ENCODE measurements around the gene POU2F2.
A peak's percentile ranks its signal among the peaks of the same experiment; 100 is the strongest.
"Not testable (repeated sequence)": the region's sequence is repeated elsewhere in the genome, so short reads cannot be mapped to it uniquely, and the experiment has no call there.

POU2F2 gene

GRCh38 chr19:42124386-42124901 is 7.8 kb downstream of the POU2F2 start:
- DNase-seq = no peak

GRCh38 chr19:42123765-42124164 is 8.5 kb downstream of the POU2F2 start:
- DNase-seq = no peak

- no peak for DNase-seq
Observed at GRCh38 chr19:42122691-42123607, 9.3 kb downstream of the POU2F2 start.

- DNase-seq = no peak
Observed at GRCh38 chr19:42121656-42122069, 10.6 kb downstream of the POU2F2 start.

GRCh38 chr19:42121036-42121621 is 11.1 kb downstream of the POU2F2 start:
- DNase-seq = no peak

GRCh38 chr19:42120276-42120980 is 11.8 kb downstream of the POU2F2 start:
- no peak for DNase-seq

- DNase-seq = no peak
Observed at GRCh38 chr19:42117076-42117475, 15.2 kb downstream of the POU2F2 start.

- DNase-seq = no peak
Observed at GRCh38 chr19:42116308-42117075, 15.8 kb downstream of the POU2F2 start.

GRCh38 chr19:42115705-42116104 is 16.5 kb downstream of the POU2F2 start:
- no peak for DNase-seq

GRCh38 chr19:42115219-42115618 is 17.0 kb downstream of the POU2F2 start:
- no peak for DNase-seq

- DNase-seq = no peak
Observed at GRCh38 chr19:42114412-42114811, 17.8 kb downstream of the POU2F2 start.

- DNase-seq = no peak
Observed at GRCh38 chr19:42113641-42114348, 18.5 kb downstream of the POU2F2 start.

- no peak for DNase-seq
Observed at GRCh38 chr19:42111811-42112210, 20.4 kb downstream of the POU2F2 start.

- DNase-seq = no peak
Observed at GRCh38 chr19:42111384-42111783, 20.9 kb downstream of the POU2F2 start.

- no peak for DNase-seq
Observed at GRCh38 chr19:42110658-42111057, 21.6 kb downstream of the POU2F2 start.

- DNase-seq = no peak
Observed at GRCh38 chr19:42109896-42110295, 22.4 kb downstream of the POU2F2 start.

GRCh38 chr19:42108527-42109389 is 23.5 kb downstream of the POU2F2 start:
- peak in 1 of 2 experiments; percentile 2 for DNase-seq

- DNase-seq = no peak
Observed at GRCh38 chr19:42105368-42105767, 26.9 kb downstream of the POU2F2 start.

GRCh38 chr19:42102877-42103276 is 29.4 kb downstream of the POU2F2 start:
- no peak for DNase-seq

- DNase-seq = not testable (repeated sequence)
Observed at GRCh38 chr19:42100241-42100640, 32.0 kb downstream of the POU2F2 start.
